ENCODE data around the gene TOM1L1. TPM values are rescaled to one million over a fixed set of nuclear protein-coding genes. Genes with fewer than 3 reads are reported as not detected.

The TOM1L1 gene
- polyA plus RNA-seq, 2 donors: 11.5 to 22.9 TPM

GRCh38 chr17:55002458-55002857, 101.8 kb downstream of the TOM1L1 start:
- H3K27me3 ChIP-seq (ENCODE audit: control insufficient read depth in 1 of 2, insufficient read depth in 2 of 2, low read length in 2 of 2): no peaks in the 10 kb centered on the region
- H3K9me3 ChIP-seq (ENCODE audit: control insufficient read depth in 2 of 2, insufficient read depth in 1 of 2, low read depth in 1 of 2, low read length in 1 of 2): no peaks in the 10 kb centered on the region
- H3K36me3 ChIP-seq (ENCODE audit: control insufficient read depth in 2 of 2, insufficient read depth in 2 of 2, low read length in 1 of 2): no peaks in the 10 kb centered on the region
- no peak overlapping the region for H3K27ac ChIP-seq (ENCODE audit: low read depth in 2 of 2, low read length in 1 of 2)
- H3K4me1 ChIP-seq (ENCODE audit: control insufficient read depth in 2 of 2, insufficient read depth in 2 of 2, low read length in 1 of 2): no peaks in the 10 kb centered on the region
- H3K4me3 ChIP-seq (ENCODE audit: low read depth in 1 of 2, low read length in 2 of 2): no peak overlapping the region

DNA sequence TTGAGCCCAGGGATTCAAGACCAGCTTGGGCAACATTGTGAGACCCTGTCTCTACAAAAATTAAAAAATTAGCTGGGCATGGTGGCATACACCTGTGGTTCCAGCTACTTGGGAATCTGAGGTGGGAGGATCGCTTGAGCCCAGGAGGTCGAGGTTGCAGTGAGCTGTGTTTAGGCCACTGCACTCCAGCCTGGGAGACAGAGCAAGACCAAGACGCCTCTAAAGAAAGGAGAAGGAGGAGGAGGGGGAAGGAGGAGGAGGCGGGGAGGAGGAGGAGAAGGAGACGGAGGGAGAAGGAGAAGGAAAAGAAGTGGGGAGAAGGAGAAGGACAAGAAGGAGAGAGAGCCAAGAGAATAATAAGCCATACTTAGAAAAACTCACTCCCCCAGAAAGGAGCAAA, 103.8 kb downstream of the TOM1L1 start:
- H3K4me3 ChIP-seq (ENCODE audit: low read depth in 1 of 2, low read length in 2 of 2): no peak overlapping the region
- H3K9me3 ChIP-seq (ENCODE audit: control insufficient read depth in 2 of 2, insufficient read depth in 1 of 2, low read depth in 1 of 2, low read length in 1 of 2): no peaks in the 10 kb centered on the region
- no peaks in the 10 kb centered on the region for H3K27me3 ChIP-seq (ENCODE audit: control insufficient read depth in 1 of 2, insufficient read depth in 2 of 2, low read length in 2 of 2)
- WGBS, 2 donors: 87 to 91% methylated on average over 5 of the region's 5 CpGs
- no peaks in the 10 kb centered on the region for H3K4me1 ChIP-seq (ENCODE audit: control insufficient read depth in 2 of 2, insufficient read depth in 2 of 2, low read length in 1 of 2)
- H3K27ac ChIP-seq (ENCODE audit: low read depth in 2 of 2, low read length in 1 of 2): no peak overlapping the region
- no peaks in the 10 kb centered on the region for H3K36me3 ChIP-seq (ENCODE audit: control insufficient read depth in 2 of 2, insufficient read depth in 2 of 2, low read length in 1 of 2)

DNA sequence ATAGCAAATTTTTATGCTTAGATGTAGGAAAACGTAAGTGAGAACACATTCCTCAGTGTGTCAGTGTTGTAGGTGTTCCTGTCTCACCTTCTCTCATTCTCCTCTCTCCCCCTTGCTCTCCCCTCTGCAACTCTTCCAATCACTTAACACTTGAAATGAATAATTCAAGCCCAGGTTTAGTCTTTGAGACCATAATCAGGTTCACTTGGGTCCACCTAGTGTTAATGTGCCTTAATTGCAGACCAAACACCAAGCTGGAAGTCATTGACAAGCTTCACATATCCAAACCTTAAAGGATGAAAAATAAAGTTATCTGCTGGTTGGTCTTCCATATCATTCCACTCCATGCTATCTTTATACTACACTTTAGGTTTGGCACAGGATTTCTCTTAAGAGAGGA, 104.9 kb downstream of the TOM1L1 start:
- no peaks in the 10 kb centered on the region for H3K4me1 ChIP-seq (ENCODE audit: control insufficient read depth in 2 of 2, insufficient read depth in 2 of 2, low read length in 1 of 2)
- H3K9me3 ChIP-seq (ENCODE audit: control insufficient read depth in 2 of 2, insufficient read depth in 1 of 2, low read depth in 1 of 2, low read length in 1 of 2): no peaks in the 10 kb centered on the region
- no peaks in the 10 kb centered on the region for H3K36me3 ChIP-seq (ENCODE audit: control insufficient read depth in 2 of 2, insufficient read depth in 2 of 2, low read length in 1 of 2)
- H3K27me3 ChIP-seq (ENCODE audit: control insufficient read depth in 1 of 2, insufficient read depth in 2 of 2, low read length in 2 of 2): no peaks in the 10 kb centered on the region
- H3K27ac ChIP-seq (ENCODE audit: low read depth in 2 of 2, low read length in 1 of 2): no peak overlapping the region
- WGBS, 2 donors: 96 to 100% methylated on average over 1 of the region's 1 CpG
- no peak overlapping the region for H3K4me3 ChIP-seq (ENCODE audit: low read depth in 1 of 2, low read length in 2 of 2)

Other genes with a start within 250 kb of the TOM1L1 start
- 10 to 100 TPM; 11.4 to 22.6 TPM for gene COX11, start 67.8 kb downstream of the TOM1L1 start, polyA plus RNA-seq
- gene STXBP4, start 67.9 kb downstream of the TOM1L1 start, polyA plus RNA-seq: 1 to 10 TPM in 1 of 2 donors, under 1 TPM in 1; 0.59 to 1.2 TPM

All from esophagus (tissue), 2 donors.